OCI-LY3 (cell line): ENCODE results near the gene MTFR1L.

Experiments used
- H2AFZ ChIP-seq: fragments of 200-600, 300-600 bp; shearing (Covaris generic); 2 replicates; pipeline ENCODE4 v1.6.0; 2014; ENCODE audit warnings: antibody characterized with exemption, low read depth, low read length
- H3K27ac ChIP-seq: fragments of 200-600, 300-600 bp; sonication (generic); 2 replicates; pipeline ENCODE4 v1.5.1; 2014; ENCODE audit warnings: mild to moderate bottlenecking, low read length, moderate library complexity, mixed read lengths
- H3K27me3 ChIP-seq: fragments of 200-600, 300-600 bp; sonication (generic); 2 replicates; pipeline ENCODE4 v1.6.1; 2014; ENCODE audit warnings: low read depth, low read length, mixed read lengths
- H3K36me3 ChIP-seq: fragments of 200-600, 300-600 bp; sonication (generic); replicated peaks from 2 replicates; pipeline ENCODE3; 2014; ENCODE audit warnings: low read depth, low read length, mixed read lengths
- H3K4me1 ChIP-seq: fragments of 300-600, 200-600 bp; sonication (generic); 2 replicates; pipeline ENCODE4 v1.6.1; 2014; ENCODE audit warnings: low read length, mixed read lengths
- H3K4me2 ChIP-seq: fragments of 200-600, 300-600 bp; sonication (generic); 2 replicates; pipeline ENCODE4 v1.6.1; 2014; ENCODE audit warnings: low read length, mixed read lengths
- H3K4me3 ChIP-seq: fragments of 300-600, 200-600 bp; sonication (generic); 2 replicates; pipeline ENCODE4 v1.5.1; 2014; ENCODE audit warnings: antibody characterized with exemption, mild to moderate bottlenecking, low read length, moderate library complexity
- H3K79me2 ChIP-seq: fragments of 300-600, 200-600 bp; shearing (Covaris generic); 2 replicates; pipeline ENCODE4 v1.6.1; 2014; ENCODE audit warnings: mild to moderate bottlenecking, low read length, mixed read lengths
- H3K9ac ChIP-seq: fragments of 300-600, 200-600 bp; shearing (Covaris generic); 2 replicates; pipeline ENCODE4 v1.6.0; 2014; ENCODE audit warnings: mild to moderate bottlenecking, low read length, moderate library complexity
- H3K9me3 ChIP-seq: fragments of 200-600, 300-600 bp; shearing (Covaris generic); 2 replicates; pipeline ENCODE4 v1.6.1; 2014; ENCODE audit warnings: low read length, mixed read lengths; ENCODE audit not compliant: insufficient read depth
- H4K20me1 ChIP-seq: fragments of 200-600, 300-600 bp; sonication (generic); 2 replicates; pipeline ENCODE4 v1.6.1; 2016; ENCODE audit warnings: low read length, mixed read lengths; ENCODE audit not compliant: insufficient read depth
- CTCF ChIP-seq: fragments of 200-600, 300-600 bp; sonication (generic); IDR thresholded peaks from 2 replicates; pipeline ENCODE4 v1.5.1; 2014; ENCODE audit warnings: antibody characterized with exemption, low read length, low read depth
- EZH2phosphoT487 ChIP-seq: fragments of 200-600 bp; shearing (Covaris generic); IDR thresholded peaks from 2 replicates; pipeline ENCODE4 v1.6.1; 2018; ENCODE audit warnings: antibody characterized with exemption, mixed run types, low read depth

The MTFR1L gene

GRCh38 chr1:25807480-25808390, 12.0 kb upstream of the MTFR1L start:
- Histone ChIP-seq H4K20me1 (no peaks in the 10 kb centered on the region), H3K36me3 (no peaks in the 10 kb centered on the region), H3K27me3 (no peaks in the 10 kb centered on the region), H3K4me1 (peaks cover 27% of the 10 kb centered on the region), H3K27ac (no peak overlapping the region), H3K9ac (no peak overlapping the region), H3K4me3 (no peak overlapping the region), H2AFZ (no peak overlapping the region), H3K9me3 (no peaks in the 10 kb centered on the region), H3K79me2 (no peaks in the 10 kb centered on the region), H3K4me2 (no peak overlapping the region)
- TF ChIP-seq CTCF: no peak
- TF ChIP-seq EZH2phosphoT487: no peak

- no peaks in the 10 kb centered on the region for H3K9me3 ChIP-seq
- no peak overlapping the region for H3K4me2 ChIP-seq
- no peaks in the 10 kb centered on the region for H3K36me3 ChIP-seq
- no peak overlapping the region for H3K9ac ChIP-seq
- TF ChIP-seq CTCF: no peak
- TF ChIP-seq EZH2phosphoT487: no peak
- no peak overlapping the region for H2AFZ ChIP-seq
- H3K4me1 ChIP-seq: peaks cover 21% of the 10 kb centered on the region
- H4K20me1 ChIP-seq: no peaks in the 10 kb centered on the region
- H3K4me3 ChIP-seq: no peak overlapping the region
- no peaks in the 10 kb centered on the region for H3K79me2 ChIP-seq
- H3K27ac ChIP-seq: no peak overlapping the region
- no peaks in the 10 kb centered on the region for H3K27me3 ChIP-seq
Observed at GRCh38 chr1:25808481-25809244, 11.1 kb upstream of the MTFR1L start.

GRCh38 chr1:25809283-25809926, 10.3 kb upstream of the MTFR1L start:
- Histone ChIP-seq H3K4me3 (no peak overlapping the region), H3K27me3 (no peaks in the 10 kb centered on the region), H3K27ac (no peak overlapping the region), H2AFZ (no peak overlapping the region), H3K79me2 (no peaks in the 10 kb centered on the region), H3K4me1 (peaks cover 17% of the 10 kb centered on the region), H3K36me3 (no peaks in the 10 kb centered on the region), H3K4me2 (no peak overlapping the region), H4K20me1 (no peaks in the 10 kb centered on the region), H3K9me3 (no peaks in the 10 kb centered on the region), H3K9ac (no peak overlapping the region)
- TF ChIP-seq EZH2phosphoT487 (no peak), CTCF (no peak)

GRCh38 chr1:25809929-25810328, 9.8 kb upstream of the MTFR1L start:
- no peak overlapping the region for H3K27ac ChIP-seq

More at GRCh38 chr1:25809929-25810328, 9.8 kb upstream of the MTFR1L start:
- no peak for TF ChIP-seq CTCF
- TF ChIP-seq EZH2phosphoT487: no peak
- peaks cover 12% of the 10 kb centered on the region for H3K4me1 ChIP-seq
- H3K4me2 ChIP-seq: no peak overlapping the region
- H3K79me2 ChIP-seq: no peaks in the 10 kb centered on the region
- H3K9me3 ChIP-seq: no peaks in the 10 kb centered on the region
- H3K4me3 ChIP-seq: no peak overlapping the region
- no peaks in the 10 kb centered on the region for H3K36me3 ChIP-seq
- no peak overlapping the region for H2AFZ ChIP-seq
- H3K27me3 ChIP-seq: no peaks in the 10 kb centered on the region
- H4K20me1 ChIP-seq: no peaks in the 10 kb centered on the region
- no peak overlapping the region for H3K9ac ChIP-seq
